ENCODE measurements around the gene MUCL3. TPM values are rescaled to one million over a fixed set of nuclear protein-coding genes. Genes with fewer than 3 reads are reported as not detected.

MUCL3 gene
- total RNA-seq, 4 donors from 2014 or later = 0.04 TPM; not detected in 3

DNA sequence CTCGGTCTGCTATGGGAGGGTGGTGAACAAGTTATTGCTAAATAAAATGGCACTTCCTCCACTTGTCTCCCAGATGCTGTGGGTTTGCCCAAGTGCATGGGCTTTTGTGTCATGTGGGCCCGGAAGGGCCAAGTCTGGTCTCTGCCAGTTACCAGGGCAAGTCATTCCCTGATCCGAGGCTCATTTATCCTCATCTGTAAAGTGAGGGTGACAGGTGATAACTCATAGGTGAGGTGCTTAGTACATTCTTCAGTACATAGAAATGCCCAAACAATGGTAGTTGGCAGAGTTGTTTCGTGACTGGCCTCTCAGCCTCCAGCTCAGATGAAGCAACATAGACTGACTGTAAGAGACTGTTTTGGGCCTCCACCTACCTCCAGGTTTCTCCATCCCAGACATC, 2.0 kb upstream of the MUCL3 start:
- H3K4me3 ChIP-seq = no peak overlapping the region
- no peak for TF ChIP-seq POLR2AphosphoS5 (IDR thresholded peaks at IDR 0.05)
- no peak for TF ChIP-seq POLR2A (IDR thresholded peaks at IDR 0.05)
- no peak for TF ChIP-seq EP300 (IDR thresholded peaks at IDR 0.05)
- TF ChIP-seq, protein P1, sequence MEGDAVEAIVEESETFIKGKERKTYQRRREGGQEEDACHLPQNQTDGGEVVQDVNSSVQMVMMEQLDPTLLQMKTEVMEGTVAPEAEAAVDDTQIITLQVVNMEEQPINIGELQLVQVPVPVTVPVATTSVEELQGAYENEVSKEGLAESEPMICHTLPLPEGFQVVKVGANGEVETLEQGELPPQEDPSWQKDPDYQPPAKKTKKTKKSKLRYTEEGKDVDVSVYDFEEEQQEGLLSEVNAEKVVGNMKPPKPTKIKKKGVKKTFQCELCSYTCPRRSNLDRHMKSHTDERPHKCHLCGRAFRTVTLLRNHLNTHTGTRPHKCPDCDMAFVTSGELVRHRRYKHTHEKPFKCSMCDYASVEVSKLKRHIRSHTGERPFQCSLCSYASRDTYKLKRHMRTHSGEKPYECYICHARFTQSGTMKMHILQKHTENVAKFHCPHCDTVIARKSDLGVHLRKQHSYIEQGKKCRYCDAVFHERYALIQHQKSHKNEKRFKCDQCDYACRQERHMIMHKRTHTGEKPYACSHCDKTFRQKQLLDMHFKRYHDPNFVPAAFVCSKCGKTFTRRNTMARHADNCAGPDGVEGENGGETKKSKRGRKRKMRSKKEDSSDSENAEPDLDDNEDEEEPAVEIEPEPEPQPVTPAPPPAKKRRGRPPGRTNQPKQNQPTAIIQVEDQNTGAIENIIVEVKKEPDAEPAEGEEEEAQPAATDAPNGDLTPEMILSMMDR (IDR thresholded peaks at IDR 0.05) = no peak
- 73% methylated on average over 3 of the region's 4 CpGs; no CpG with 5 or more reads in 1 of the 2 donors for WGBS, 2 donors (ENCODE audit: low coverage in 1 of 2)
- no peak for ATAC-seq
- H3K9me3 ChIP-seq = no peaks in the 10 kb centered on the region
- H3K27me3 ChIP-seq = peaks cover 53% of the 10 kb centered on the region
- H3K4me1 ChIP-seq = peaks cover 0 to 18% (median 5%) of the 10 kb centered on the region in 3 donors
- H3K27ac ChIP-seq = no peak overlapping the region
- no peaks in the 10 kb centered on the region for H3K36me3 ChIP-seq

DNA sequence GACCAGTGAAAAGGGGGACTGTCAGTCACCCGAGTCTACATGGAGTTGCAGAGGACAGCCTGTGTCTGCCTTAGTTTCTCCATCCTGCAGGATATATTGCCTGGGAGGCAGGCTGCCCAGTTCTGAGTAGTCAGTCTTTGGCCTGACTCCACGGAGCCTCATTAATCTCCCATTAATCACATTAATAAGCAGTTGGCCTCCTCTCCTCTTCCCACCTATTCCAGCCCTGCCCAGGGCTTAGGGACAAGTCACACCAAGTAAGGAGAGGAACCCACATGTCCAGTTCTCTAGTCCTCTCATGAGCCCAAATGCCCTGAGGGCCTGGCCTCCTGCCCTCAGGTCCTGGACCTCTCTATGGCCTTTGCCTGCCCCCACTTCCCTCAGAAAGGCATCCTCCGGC, 1.3 kb upstream of the MUCL3 start:
- TF ChIP-seq, protein P1 (IDR thresholded peaks at IDR 0.05) = no peak
- peak; percentile 7 for TF ChIP-seq POLR2AphosphoS5 (IDR thresholded peaks at IDR 0.05)
- ATAC-seq = no peak
- H3K4me3 ChIP-seq = no peak overlapping the region
- peaks cover 60% of the 10 kb centered on the region for H3K27me3 ChIP-seq
- 20% methylated on average over 1 of the region's 3 CpGs; no CpG with 5 or more reads in 1 of the 2 donors for WGBS, 2 donors (ENCODE audit: low coverage in 1 of 2)
- no peak overlapping the region for H3K27ac ChIP-seq
- no peaks in the 10 kb centered on the region for H3K9me3 ChIP-seq
- no peaks in the 10 kb centered on the region for H3K36me3 ChIP-seq
- peaks cover 0 to 18% (median 5%) of the 10 kb centered on the region in 3 donors for H3K4me1 ChIP-seq

DNA sequence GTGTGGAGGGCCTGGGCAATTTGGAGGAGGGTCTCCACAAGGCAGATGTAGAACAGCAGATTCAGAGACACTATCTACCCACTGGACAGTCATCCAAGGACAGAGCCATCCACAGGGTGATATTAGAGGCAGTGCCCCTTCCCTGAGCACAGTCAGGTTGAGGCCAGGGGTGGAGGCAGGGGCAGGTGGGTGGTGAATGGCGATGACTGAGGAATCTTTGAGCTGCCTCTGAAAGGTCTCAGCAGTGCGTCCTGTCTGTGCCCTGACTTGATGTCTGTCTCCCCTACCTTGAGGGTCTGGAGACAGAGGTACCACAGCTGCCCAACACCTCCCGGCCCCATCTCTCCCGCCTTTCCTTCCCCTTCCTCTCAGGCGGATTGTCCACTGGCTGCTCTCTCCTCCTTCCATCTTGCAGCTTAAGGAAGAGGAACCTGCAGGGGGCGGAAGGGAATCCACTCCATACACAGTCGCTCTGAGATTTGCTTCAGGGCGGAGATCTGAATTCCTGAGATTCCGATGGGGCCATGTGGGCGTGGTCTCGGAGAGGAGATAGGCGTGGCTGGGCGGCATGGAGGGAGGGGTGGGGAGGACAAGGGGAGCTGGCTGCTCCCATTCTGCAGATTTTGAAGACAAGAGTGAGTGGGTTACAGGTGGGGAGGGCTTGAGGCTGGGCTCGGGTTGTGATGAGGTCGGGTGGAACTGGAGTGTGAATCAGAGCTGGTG, 1.7 kb downstream of the MUCL3 start:
- no peaks in the 10 kb centered on the region for H3K9me3 ChIP-seq
- H3K4me3 ChIP-seq = no peak overlapping the region
- H3K36me3 ChIP-seq = no peaks in the 10 kb centered on the region
- H3K27ac ChIP-seq = no peak overlapping the region
- 7 to 17% methylated on average over 6 to 7 of the region's 15 CpGs for WGBS, 2 donors (ENCODE audit: low coverage in 1 of 2)
- H3K27me3 ChIP-seq = peaks cover 46% of the 10 kb centered on the region
- ATAC-seq = peak; percentile 80
- H3K4me1 ChIP-seq = peaks cover 0 to 18% (median 5%) of the 10 kb centered on the region in 3 donors
- no peak for TF ChIP-seq POLR2AphosphoS5 (IDR thresholded peaks at IDR 0.05)
- TF ChIP-seq EP300 (IDR thresholded peaks at IDR 0.05) = no peak
- TF ChIP-seq, protein P1 (IDR thresholded peaks at IDR 0.05) = peak in 3 of 4 experiments; percentile 15 to 46 (median 42)

DNA sequence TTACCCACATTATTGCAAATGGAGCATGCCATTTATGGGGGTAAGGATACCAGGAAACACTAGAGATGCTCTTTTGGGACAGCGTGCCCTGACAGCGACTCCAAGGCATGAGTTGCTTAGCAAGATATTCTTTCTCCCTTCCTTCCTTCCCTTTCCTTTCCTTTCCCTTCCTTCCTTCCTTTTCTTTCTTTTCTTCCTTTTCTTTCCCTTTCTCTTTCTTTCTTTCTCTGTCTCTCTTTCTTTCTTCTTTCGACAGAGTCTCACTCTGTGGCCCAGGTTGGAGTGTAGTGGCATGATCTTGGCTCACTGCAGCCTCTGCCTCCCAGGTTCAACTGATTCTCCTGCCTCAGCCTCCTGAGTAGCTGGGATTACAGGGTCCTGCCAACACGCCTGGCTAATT, 3.3 kb downstream of the MUCL3 start:
- no peak for ATAC-seq
- Histone ChIP-seq H3K36me3 (no peaks in the 10 kb centered on the region), H3K4me3 (no peak overlapping the region), H3K9me3 (no peaks in the 10 kb centered on the region), H3K27ac (no peak overlapping the region), H3K27me3 (peaks cover 36% of the 10 kb centered on the region), H3K4me1 (peaks cover 0 to 18% (median 5%) of the 10 kb centered on the region in 3 donors)
- 89 to 97% methylated on average over 3 to 4 of the region's 4 CpGs for WGBS, 2 donors (ENCODE audit: low coverage in 1 of 2)
- TF ChIP-seq, protein P1 (IDR thresholded peaks at IDR 0.05) = no peak
- TF ChIP-seq EP300 (IDR thresholded peaks at IDR 0.05) (no peak), POLR2AphosphoS5 (IDR thresholded peaks at IDR 0.05) (no peak), POLR2A (IDR thresholded peaks at IDR 0.05) (no peak)

DNA sequence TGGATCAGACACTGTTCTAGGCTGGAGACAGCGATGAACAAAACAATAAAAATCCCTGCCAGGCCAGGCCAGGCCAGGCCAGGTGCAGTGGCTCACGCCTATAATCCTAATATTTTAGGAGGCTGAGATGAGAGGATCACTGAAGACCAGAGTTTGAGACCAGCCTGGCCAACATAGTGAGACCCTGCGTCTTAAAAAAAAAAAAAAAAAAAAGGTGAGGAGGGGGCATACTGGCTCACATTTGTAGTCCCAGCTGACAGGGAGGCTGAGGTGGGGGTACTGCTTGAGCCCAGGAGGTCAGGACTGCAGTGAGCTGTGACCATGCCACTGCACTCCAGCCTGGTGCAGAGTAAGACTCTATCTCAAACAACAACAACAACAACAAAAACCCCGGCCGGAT, 4.5 kb downstream of the MUCL3 start:
- Histone ChIP-seq H3K27me3 (peaks cover 45% of the 10 kb centered on the region), H3K9me3 (no peaks in the 10 kb centered on the region), H3K4me1 (peaks cover 0 to 10% (median 5%) of the 10 kb centered on the region in 3 donors), H3K4me3 (no peak overlapping the region), H3K27ac (no peak overlapping the region), H3K36me3 (no peaks in the 10 kb centered on the region)
- TF ChIP-seq EP300 (IDR thresholded peaks at IDR 0.05) = no peak
- TF ChIP-seq, protein P1 (IDR thresholded peaks at IDR 0.05) = no peak
- no peak for TF ChIP-seq POLR2A (IDR thresholded peaks at IDR 0.05)
- no peak for TF ChIP-seq POLR2AphosphoS5 (IDR thresholded peaks at IDR 0.05)
- WGBS, 2 donors (ENCODE audit: low coverage in 1 of 2) = 81 to 100% methylated on average over 3 of the region's 5 CpGs
- ATAC-seq = no peak

All from gastroesophageal sphincter (tissue), 4 donors.